IPS DF 4.7 (cell line): Measurements from ENCODE around the gene HECTD4.
"Not testable (repeated sequence)": the region's sequence is repeated elsewhere in the genome, so short reads cannot be mapped to it uniquely, and the experiment has no call there.

ENCODE experiments used
- DNase-seq: peaks from one replicate; pipeline ENCODE4 v3.0.0-alpha.2; 2013; ENCODE audit warnings: low spot score; ENCODE audit errors: extremely low read depth

Gene HECTD4

DNA sequence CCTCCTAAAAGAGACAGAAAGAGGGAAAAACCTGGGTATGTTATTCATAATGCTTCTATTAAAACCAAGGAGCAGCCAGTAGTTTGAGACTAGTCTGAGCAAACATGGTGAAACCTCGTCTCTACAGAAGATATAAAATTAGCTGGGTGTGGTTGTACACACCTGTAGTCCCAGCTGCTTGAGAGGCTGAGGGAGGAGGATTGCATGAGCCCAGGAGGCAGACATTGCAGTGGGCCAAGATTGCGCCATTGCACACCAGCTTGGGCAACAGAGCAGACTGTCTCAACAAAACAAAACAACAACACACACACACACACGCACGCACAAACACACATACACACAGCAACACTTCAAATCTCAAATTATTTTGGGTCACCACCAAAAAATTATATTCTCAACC, 27.8 kb downstream of the HECTD4 start:
- no peak for DNase-seq

DNA sequence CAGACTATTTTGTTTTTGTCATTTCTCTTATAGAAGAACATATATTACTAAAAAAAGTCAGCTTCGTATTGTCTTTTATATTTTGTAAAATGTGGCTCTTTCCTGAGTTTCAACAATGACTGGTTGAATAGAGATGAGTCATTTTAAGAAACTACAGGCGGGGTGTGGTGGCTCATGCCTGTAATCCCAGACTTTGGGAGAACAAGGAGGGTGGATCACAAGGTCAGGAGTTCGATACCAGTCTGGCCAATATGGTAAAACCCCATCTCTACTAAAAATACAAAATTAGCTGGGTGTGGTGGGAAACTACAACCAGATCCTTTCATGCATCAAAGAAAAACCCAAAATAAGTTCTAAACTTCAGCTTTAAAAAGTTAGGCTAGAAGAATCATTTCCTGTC, 28.8 kb downstream of the HECTD4 start:
- no peak for DNase-seq

DNA sequence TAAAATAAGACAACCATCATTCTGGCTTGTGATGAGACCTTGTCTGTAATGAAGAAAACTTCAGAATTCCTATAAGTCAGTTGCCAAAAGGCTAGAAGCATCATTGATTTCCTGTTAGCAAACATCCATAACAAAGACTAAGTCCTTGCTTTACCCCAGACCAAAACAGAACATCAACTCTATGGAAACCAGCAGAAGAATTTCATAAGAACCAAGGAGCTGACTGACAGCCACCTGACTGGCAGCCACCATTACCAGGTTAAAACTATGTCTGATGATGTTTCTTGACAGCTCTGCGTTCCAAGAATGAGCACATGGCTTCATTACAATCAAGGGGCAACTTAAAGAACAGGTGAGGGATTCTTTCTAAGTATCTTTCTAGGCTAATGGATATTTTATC, 29.3 kb downstream of the HECTD4 start:
- no peak for DNase-seq

DNA sequence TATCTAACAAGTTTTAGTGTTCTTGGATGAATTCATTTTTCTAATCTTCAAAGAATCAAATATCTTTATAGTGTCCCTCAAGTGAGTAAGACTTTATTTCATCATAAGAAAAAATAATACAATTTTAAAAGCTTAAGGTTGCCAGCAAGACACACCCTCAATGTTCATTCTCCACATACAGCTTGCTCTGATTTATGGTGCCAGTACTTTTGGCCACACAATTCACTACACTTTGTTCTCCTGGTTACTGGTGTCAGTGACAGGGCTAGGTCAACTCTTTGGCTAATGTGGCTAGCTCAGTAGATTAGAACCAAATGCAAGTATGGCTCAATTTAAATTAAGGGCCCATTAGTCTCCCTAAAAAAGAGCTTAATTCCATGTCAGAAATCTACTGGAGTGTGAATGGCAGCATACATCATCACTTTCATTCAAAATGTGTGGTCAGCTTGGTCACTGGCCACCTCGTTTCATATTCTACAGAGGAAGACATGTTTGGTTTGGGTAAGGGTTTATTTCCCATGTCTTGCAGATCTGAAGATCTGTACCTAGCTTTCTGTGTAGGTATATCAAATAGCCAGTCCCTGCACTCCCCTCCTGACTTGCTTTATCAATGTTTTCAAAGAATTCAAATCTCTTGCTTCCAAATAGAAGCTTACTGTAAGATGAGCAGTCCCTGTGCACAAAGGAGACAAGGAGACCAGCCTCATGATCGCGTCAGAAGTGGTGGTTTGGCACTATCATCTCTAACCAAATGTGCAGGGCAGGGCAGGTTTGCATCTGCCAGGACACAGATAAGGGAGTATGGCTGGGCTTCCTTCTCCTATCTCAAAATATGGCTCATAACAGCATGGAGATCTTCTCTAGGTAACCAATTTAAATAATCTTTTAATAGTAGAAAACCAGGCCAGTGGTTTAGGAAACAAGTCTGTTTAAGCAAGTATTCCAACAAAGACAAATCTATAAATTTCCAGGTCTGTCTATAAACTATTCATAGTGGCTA, 31.3 kb downstream of the HECTD4 start:
- DNase-seq = no peak

DNA sequence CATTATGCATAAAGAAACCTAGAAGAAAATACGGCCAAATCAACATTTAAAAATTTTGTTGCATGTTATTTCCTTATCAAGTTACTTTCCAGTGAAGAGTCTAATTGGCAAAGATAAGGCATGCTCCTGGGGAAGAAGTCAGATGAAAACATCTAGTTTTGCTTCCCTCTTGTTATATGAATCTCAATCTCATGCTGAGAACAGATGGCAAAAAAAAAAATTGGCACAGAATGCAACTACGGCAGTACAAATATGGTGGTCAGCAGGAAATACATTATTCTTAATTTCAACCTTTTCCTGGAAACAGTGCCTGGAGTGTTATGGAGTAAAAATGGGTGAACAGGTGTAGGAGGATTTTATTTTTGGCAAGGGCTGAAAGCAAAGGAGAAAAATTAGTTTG, 32.8 kb downstream of the HECTD4 start:
- no peak for DNase-seq

DNA sequence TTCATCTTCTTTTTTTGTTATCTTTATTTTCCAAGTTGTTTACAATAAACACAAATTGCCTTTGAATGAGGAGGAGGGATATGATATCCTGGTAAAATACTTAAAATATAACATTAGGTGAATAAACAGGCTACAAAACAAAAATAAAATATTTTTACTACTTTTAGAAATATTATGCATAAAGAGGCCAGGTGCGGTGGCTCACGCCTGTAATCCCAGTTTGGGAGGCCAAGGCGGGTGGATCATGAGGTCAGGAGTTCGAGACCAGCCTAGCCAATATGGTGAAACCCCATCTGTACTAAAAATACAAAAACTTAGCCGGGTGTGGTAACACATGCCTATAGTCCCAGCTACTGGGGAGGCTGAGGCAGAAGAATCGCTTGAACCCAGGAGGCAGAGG, 33.3 kb downstream of the HECTD4 start:
- not testable (repeated sequence) for DNase-seq

DNA sequence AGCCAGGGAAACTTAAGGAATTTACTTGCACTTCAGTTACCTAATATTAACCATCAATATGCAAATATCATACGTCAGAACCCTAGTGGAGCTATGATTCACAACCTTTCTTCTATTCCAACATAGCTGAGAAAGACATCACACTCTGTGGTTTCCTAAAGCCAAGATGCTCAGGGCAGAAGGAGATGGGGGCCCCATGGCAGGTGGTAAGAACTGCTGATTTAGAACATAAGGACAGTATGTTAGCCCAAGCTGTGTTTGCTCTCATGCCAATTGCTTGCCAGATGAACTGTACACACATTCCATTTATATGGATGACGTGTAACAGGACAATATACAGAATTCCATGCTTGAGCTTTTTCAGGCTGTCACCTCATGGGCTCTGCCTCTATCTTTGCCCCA, 34.6 kb downstream of the HECTD4 start:
- DNase-seq = no peak

DNA sequence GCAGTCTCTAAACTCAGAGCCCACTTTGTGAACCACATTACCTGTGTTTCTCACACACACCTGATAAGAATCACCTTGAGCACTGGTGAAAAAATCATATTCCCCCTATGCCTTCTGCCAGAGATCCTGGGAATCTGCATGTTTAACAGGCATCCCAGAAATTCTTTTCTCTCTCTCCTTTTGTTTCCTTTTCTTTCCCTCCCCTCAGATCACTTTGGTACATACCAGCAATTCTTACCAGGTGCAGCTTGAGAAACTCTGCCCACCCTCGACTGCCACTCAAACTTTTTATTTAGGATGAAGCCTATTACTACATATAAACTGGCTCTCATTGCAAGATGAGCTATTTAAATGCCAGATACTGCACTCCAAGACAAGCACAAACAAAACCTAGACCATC, 36.0 kb downstream of the HECTD4 start:
- no peak for DNase-seq

DNA sequence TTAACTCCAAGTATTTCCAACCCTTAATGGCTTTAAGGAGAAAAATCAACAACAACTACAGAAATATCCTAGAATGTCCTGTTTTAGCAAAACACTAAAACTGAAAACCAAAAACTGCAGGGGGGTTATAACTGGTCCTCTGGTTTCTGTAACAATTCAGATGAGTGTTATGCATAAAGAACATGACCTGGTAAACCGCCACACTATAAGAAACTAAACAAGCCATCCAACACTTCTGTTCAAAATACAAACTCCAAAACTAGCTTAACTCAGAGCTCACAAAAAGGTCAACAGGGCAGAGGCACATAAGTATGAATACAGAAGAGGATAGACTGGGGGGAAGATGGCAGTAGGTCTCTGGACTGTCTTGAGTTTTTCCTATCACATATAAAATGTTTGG, 38.0 kb downstream of the HECTD4 start:
- DNase-seq = no peak

DNA sequence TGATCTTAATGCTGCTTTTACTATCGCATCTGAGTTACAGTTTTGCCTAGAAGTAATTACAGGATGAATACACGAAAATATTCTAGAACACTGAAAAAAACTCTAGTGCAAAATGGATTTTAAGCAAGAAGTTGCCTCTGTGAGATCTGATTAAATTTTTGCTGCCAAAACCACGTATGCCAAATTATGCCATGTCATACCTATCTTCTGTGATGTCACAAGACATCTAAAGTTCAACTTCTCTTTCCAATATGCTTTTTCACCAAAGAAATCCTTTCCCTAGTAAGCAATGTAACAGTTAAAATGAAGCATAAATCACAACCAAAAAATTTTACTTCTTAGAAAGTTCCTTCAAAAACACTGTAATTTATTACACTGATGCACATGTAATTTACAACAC, 39.6 kb downstream of the HECTD4 start:
- no peak for DNase-seq

DNA sequence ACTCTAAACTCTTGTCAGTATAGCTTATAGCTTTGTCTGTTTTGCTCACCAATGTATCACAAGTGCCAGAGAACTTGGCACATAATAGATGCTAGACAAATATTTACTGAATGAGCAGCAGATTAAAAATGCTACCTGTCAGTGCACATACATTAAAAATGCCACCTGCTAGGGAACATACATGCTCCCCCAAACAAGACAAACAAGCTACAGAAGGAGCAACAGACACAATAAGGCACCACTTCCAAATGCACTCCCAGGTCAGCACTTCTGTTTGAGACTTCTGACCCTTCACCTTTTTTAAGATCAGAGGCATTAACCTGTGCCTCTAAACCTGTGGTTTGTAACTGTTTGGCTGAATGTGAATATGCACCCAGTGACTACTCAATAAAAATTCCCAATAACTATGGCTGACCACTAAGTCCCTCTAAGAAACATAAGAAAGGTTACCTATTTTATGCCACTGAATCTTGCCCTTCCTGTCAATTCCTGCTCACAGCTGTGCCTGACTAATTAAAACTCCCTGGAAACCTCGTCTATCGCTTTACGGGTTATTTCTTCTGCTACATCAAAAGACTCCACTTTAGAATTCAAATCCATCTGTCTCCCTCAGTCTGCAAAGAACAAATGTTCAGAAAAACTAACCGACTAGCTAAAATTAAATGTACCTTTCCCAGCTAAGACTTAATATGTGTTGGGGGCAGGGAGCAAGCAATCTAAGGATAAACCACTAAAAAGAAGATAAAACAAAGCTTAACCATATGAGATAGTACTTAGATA, 41.0 kb downstream of the HECTD4 start:
- no peak for DNase-seq

DNA sequence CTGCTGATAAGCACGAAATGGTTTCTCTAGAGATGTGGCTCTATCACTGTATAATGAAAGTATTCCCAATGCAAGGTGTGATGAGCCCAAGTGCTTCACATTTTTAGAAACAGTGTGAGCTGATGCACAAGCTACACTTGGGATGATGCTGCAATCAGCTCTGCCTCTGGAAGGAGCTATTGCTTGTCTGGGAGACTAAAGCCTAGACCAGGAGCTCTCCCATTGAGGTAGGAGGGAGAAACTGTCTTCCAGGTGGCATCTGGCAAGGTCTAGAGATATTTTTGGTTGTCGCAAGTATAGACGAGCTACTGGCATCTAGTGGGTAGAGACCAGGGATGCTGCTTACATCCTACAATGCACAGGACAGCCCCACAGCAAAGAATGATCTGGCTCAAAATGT, 42.0 kb downstream of the HECTD4 start:
- no peak for DNase-seq

DNA sequence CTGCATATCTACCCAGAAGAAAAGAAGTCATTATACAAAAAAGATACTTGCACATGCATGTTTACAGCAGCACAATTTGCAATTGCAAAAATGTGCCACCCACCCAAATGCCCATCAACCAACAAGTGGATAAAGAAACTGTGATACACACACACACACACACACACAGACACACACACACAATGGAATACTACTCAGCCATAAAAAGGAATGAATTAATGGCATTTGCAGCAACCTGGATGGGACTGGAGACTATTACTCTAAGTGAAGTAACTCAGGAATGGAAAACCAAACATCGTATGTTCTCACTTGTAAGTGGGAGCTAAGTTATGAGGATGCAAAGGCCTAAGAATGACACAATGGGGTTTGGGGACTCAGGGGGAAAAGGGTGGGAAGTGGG, 47.2 kb downstream of the HECTD4 start:
- not testable (repeated sequence) for DNase-seq

DNA sequence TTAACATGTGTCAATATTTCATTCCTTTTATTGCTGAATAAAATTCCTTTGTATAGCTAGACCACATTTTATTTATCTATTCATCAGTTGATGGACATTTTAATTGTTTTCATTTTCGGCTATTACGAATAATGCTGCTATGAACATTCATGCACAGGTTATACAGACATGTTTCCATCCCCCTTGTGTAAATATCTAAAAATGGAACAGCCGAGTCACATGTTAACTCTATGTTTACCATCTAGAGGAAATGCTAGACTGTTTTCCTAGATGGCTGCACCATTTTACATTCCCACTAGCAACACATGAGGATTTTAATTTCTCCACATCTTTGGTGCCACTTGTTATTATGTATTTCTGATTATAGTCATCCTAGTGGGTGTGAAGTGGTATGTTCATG, 49.2 kb downstream of the HECTD4 start:
- no peak for DNase-seq

DNA sequence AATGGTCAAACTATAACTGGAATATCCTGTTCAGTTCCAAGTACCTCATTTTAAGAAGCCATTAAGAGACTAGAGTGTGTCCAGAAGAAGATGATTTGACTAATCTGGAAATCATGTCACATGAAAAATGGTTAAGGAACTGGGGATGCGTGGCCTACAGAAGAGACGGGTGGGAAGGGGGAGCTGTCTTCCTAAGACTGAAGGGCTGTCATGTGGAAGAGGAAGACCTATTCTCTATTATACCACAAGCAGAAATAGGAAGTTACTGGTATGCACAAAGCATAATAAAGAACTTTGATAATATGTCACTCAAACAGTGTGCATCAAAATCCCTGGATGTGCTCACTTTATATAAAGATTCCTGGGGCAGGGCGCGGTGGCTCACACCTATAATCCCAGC, 50.3 kb downstream of the HECTD4 start:
- DNase-seq = no peak

DNA sequence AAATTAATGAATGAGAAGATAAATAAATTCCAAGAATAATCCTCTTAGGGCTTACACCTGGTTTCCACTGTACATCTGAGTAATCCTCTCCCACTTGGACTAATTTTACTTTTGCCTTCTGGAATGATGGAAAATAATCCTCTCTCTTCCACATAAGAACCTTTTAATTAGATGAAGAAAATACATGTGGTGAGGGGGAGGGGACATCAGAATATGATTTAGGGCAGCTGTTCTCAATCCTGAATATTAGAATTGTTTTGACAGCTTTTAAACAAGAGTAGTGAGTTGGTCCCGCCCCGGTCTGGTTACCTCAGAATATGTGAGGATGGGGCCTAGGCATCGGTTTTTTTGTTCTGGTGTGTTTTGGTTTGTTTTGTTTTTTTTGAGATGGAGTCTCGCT, 51.5 kb downstream of the HECTD4 start:
- no peak for DNase-seq

DNA sequence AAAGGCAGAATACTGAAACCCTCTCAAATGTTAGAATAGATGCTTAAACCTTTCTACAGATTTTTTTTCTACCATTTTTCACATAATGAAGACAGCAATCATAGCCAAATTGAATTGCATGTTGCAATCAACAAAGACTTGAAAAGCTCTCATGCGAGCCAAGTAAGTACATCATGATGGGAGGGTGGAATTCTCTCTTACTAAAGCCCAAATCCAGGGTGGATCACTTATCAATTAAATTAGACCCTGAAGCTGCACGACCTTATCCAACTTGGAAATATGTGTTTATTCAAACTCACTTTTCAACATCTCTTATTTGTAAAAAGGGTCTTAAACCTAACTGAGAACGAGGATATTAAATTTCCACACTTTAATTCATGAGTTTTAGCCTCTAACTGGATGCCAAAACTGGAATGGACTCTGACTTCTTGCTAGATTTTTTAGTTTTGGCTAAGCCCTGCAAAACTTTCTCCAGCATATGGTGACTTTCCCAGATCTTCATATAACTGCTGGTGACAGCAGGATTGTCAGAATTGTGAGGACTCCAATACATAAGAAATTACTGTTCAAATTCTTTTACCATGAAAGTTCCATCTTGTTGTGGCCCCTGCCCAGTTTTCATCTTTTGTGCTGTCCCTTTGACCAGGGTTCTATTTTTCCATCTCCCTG, 53.6 kb downstream of the HECTD4 start:
- no peak for DNase-seq

DNA sequence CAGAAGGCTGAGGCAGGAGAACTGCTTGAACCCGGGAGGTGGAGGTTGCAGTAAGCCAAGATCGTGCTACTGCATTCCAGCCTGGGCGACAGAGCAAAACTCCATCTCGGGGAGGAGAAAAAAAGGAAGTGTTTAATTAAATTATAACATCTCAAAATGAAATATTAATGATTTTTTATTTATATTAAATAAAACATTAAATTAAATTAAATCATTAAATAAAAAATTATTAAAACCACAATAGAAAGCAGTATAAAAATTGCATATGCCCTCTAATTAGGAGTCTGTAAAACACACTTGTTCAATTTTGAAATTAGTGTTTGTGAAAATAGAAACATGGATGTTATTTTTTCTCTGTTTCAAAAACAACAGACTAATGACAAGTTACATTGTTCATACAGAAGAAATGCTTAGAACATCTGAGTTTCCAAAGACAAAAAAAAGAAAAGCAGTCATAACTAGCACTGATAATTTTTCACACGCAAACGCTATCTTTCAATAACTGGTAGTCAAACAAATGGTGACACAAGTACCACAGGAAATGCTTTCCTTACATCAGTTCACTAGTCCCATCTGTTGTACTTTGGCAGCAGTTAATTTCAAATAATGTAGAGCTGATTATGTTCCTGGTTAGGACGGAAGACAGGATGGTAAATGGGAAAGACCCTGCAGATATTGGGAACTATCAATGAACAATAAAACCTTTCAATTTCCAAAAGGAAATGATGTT, 54.9 kb downstream of the HECTD4 start:
- no peak for DNase-seq

DNA sequence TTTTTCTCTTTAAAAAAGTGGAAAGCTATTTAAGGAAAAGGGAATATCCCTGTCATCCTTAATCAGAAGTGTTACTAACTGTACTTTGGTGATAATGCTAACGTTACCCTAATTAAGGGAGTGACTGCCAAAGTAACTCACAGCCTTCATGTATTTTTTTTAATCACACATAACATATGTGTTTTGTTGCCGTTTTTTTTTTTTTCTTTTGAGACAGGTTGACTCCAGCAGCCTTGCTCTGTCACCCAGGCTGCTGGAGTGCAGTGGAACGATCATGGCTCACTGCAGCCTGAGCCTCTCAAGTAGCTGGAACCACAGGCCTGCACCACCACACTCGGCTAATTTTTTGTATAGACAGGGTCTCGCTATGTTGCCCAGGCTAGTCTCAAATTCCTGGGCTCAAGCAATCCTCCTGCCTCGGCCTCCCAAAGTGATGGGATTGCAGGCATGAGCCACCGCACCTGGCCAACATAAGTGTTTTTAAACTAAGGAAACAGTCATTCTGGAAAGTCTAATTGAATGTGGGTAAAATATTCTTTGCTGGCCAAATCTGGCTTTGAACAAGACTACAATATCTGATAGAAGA, 56.5 kb downstream of the HECTD4 start:
- DNase-seq = no peak

DNA sequence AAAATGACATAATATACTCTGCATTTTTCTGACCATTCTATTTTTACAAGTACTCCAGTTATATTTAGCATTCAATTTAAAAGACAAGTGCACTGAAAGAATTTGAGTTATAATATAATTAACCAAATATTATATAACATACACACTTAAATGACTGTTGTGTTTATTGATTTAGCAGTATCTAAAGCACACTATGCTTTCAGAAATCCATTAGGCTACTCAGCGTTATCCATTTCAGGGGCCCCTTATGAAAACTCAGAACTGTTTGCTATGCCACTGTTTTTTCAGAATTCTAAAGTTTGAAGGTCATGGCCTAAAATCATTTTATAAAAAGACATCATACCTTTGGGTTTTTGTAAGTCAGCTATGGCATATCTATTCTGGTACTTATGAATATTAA, 57.1 kb downstream of the HECTD4 start:
- no peak for DNase-seq
